HEK293 (cell line): ENCODE measurements around the gene TAS2R60.
"Not testable (repeated sequence)": the region's sequence is repeated elsewhere in the genome, so short reads cannot be mapped to it uniquely, and the experiment has no call there.

Experiments
- CTCF ChIA-PET: fragments of 350-600 bp; formaldehyde crosslinking; extraction: SDS; loops from one replicate; lab custom pipeline; 2021; ENCODE audit warnings: antibody characterized with exemption; lab: Yijun Ruan, JAX
- POLR2A ChIA-PET: fragments of 300-600 bp; formaldehyde crosslinking; extraction: SDS; loops from one replicate; lab custom pipeline; 2020; ENCODE audit warnings: antibody characterized with exemption, inconsistent platforms; lab: Yijun Ruan, JAX
- H3K27ac ChIP-seq: fragments of 200-500 bp; sonication (Bioruptor generic); 2 replicates; pipeline ENCODE4 v1.5.1; 2014; ENCODE audit warnings: low read depth, low read length, control low read depth, inconsistent platforms; ENCODE audit errors: extremely low read depth
- H3K36me3 ChIP-seq, 2 experiments: fragments of 200-500 bp in 1 of 2; sonication (Bioruptor generic) in 1 of 2; 1 replicate in 1 of 2; 2 replicates in 1 of 2; pipeline ENCODE4 v1.5.1; 2014 to 2017; ENCODE audit warnings: inconsistent platforms in 2 of 2, low read length in 2 of 2; ENCODE audit not compliant: control insufficient read depth in 2 of 2, insufficient read depth in 1 of 2
- H3K4me1 ChIP-seq: fragments of 200-500 bp; sonication (Bioruptor generic); 2 replicates; pipeline ENCODE4 v1.5.1; 2014; ENCODE audit warnings: mild to moderate bottlenecking, low read length, inconsistent platforms; ENCODE audit not compliant: control insufficient read depth, insufficient read depth
- H3K4me3 ChIP-seq: 2 replicates; pipeline ENCODE4 v1.5.1; 2011; ENCODE audit warnings: low read depth, mild to moderate bottlenecking, control low read depth, low read length, moderate library complexity
- H3K9me3 ChIP-seq: fragments of 200-500 bp; sonication (Bioruptor generic); 2 replicates; pipeline ENCODE4 v1.5.1; 2014; ENCODE audit warnings: low read depth, low read length, inconsistent platforms; ENCODE audit not compliant: control insufficient read depth, insufficient read depth
- SP2 ChIP-seq: fragments of 450-650 bp; formaldehyde crosslinking; IDR thresholded peaks from 2 replicates; pipeline ENCODE4 v1.5.1; 2016; ENCODE audit warnings: missing biosample characterization, missing genetic modification characterization
- YY1 ChIP-seq: fragments of 450-650 bp; formaldehyde crosslinking; IDR thresholded peaks from 2 replicates; pipeline ENCODE4 v1.5.1; 2018; ENCODE audit warnings: missing biosample characterization, missing genetic modification characterization
- ZNF174 ChIP-seq: fragments of 450-650 bp; formaldehyde crosslinking; IDR thresholded peaks from 2 replicates; pipeline ENCODE4 v1.5.0; 2017; ENCODE audit warnings: missing biosample characterization, mild to moderate bottlenecking, missing genetic modification characterization
- ZNF335 ChIP-seq: fragments of 450-650 bp; formaldehyde crosslinking; conservative IDR thresholded peaks from 2 replicates; pipeline ENCODE4 v1.5.1; 2016; ENCODE audit warnings: missing biosample characterization, missing genetic modification characterization
- ZNF48 ChIP-seq: fragments of 450-650 bp; formaldehyde crosslinking; IDR thresholded peaks from 2 replicates; pipeline ENCODE4 v1.5.1; 2016; ENCODE audit warnings: missing biosample characterization, missing genetic modification characterization
- ZNF530 ChIP-seq: fragments of 450-650 bp; formaldehyde crosslinking; IDR thresholded peaks from 2 replicates; pipeline ENCODE4 v1.5.1; 2016; ENCODE audit warnings: low read depth, missing biosample characterization, missing genetic modification characterization
- ZNF623 ChIP-seq: fragments of 450-650 bp; formaldehyde crosslinking; IDR thresholded peaks from 2 replicates; pipeline ENCODE4 v1.5.1; 2016; ENCODE audit warnings: missing biosample characterization, missing genetic modification characterization
- ZNF658 ChIP-seq: fragments of 450-650 bp; formaldehyde crosslinking; IDR thresholded peaks from 2 replicates; pipeline ENCODE4; 2016; ENCODE audit warnings: missing biosample characterization, missing genetic modification characterization
- ZSCAN23 ChIP-seq: fragments of 450-650 bp; formaldehyde crosslinking; IDR thresholded peaks from 2 replicates; pipeline ENCODE4 v1.5.1; 2016; ENCODE audit warnings: missing biosample characterization, missing genetic modification characterization
- TF ChIP-seq, protein P1 (sequence below): fragments of 450-650 bp; formaldehyde crosslinking; IDR thresholded peaks from 2 replicates; pipeline ENCODE4 v1.5.1; 2016; ENCODE audit warnings: missing biosample characterization, missing genetic modification characterization
- TF ChIP-seq, protein P2 (sequence below): sonication (generic); formaldehyde crosslinking; IDR thresholded peaks from 2 replicates; pipeline ENCODE4 v1.8.1; 2022; ENCODE audit warnings: mild to moderate bottlenecking, moderate library complexity, missing genetic modification reagents
- TF ChIP-seq, protein P3 (sequence below): fragments of 450-650 bp; formaldehyde crosslinking; IDR thresholded peaks from 2 replicates; pipeline ENCODE4 v1.5.1; 2016; ENCODE audit warnings: missing biosample characterization, missing genetic modification characterization
- TF ChIP-seq, protein P4 (sequence below): fragments of 450-650 bp; formaldehyde crosslinking; IDR thresholded peaks from 2 replicates; pipeline ENCODE4 v1.5.1; 2016; ENCODE audit warnings: missing biosample characterization, missing genetic modification characterization

TAS2R60 gene

DNA sequence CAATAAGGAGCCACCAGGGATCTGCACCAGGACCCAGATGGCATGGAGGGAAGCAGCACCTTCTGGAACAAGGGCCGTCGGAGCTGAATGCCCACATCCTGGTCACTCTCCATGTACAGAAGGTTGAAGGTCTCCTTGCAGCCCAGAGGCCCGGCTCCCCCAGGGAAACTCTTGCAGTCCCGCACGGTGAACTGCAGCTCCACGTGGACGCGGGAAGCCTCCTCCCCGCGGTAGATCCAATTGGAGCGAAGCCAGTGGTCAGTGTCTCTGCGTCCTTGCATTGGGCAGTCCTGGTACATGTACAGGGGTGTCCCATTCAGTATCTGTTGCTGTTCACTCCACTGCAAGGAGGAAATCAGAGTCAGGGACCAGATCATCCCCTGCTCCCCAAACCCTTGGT is 42.0 kb upstream of the TAS2R60 start:
- Histone ChIP-seq H3K4me3 (no peak overlapping the region), H3K27ac (no peak overlapping the region), H3K4me1 (no peaks in the 10 kb centered on the region), H3K9me3 (no peaks in the 10 kb centered on the region), H3K36me3 (no peaks in the 10 kb centered on the region)
- TF ChIP-seq, protein P1, sequence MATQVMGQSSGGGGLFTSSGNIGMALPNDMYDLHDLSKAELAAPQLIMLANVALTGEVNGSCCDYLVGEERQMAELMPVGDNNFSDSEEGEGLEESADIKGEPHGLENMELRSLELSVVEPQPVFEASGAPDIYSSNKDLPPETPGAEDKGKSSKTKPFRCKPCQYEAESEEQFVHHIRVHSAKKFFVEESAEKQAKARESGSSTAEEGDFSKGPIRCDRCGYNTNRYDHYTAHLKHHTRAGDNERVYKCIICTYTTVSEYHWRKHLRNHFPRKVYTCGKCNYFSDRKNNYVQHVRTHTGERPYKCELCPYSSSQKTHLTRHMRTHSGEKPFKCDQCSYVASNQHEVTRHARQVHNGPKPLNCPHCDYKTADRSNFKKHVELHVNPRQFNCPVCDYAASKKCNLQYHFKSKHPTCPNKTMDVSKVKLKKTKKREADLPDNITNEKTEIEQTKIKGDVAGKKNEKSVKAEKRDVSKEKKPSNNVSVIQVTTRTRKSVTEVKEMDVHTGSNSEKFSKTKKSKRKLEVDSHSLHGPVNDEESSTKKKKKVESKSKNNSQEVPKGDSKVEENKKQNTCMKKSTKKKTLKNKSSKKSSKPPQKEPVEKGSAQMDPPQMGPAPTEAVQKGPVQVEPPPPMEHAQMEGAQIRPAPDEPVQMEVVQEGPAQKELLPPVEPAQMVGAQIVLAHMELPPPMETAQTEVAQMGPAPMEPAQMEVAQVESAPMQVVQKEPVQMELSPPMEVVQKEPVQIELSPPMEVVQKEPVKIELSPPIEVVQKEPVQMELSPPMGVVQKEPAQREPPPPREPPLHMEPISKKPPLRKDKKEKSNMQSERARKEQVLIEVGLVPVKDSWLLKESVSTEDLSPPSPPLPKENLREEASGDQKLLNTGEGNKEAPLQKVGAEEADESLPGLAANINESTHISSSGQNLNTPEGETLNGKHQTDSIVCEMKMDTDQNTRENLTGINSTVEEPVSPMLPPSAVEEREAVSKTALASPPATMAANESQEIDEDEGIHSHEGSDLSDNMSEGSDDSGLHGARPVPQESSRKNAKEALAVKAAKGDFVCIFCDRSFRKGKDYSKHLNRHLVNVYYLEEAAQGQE: no peak
- TF ChIP-seq, protein P2, sequence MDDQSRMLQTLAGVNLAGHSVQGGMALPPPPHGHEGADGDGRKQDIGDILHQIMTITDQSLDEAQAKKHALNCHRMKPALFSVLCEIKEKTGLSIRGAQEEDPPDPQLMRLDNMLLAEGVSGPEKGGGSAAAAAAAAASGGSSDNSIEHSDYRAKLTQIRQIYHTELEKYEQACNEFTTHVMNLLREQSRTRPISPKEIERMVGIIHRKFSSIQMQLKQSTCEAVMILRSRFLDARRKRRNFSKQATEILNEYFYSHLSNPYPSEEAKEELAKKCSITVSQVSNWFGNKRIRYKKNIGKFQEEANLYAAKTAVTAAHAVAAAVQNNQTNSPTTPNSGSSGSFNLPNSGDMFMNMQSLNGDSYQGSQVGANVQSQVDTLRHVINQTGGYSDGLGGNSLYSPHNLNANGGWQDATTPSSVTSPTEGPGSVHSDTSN (CRISPR knock-in tag): no peak
- TF ChIP-seq, protein P3, sequence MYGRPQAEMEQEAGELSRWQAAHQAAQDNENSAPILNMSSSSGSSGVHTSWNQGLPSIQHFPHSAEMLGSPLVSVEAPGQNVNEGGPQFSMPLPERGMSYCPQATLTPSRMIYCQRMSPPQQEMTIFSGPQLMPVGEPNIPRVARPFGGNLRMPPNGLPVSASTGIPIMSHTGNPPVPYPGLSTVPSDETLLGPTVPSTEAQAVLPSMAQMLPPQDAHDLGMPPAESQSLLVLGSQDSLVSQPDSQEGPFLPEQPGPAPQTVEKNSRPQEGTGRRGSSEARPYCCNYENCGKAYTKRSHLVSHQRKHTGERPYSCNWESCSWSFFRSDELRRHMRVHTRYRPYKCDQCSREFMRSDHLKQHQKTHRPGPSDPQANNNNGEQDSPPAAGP (tag by site-specific recombination): no peak
- TF ChIP-seq ZSCAN23 (tag by site-specific recombination) (no peak), ZNF335 (no peak), YY1 (tag by site-specific recombination) (no peak), ZNF623 (tag by site-specific recombination) (no peak), ZNF48 (tag by site-specific recombination) (no peak), ZNF530 (tag by site-specific recombination) (no peak)
- CTCF ChIA-PET: interaction anchor here (0.5 to 1.6 kb wide), 3 partner anchors 11 to 393 kb away, joined by 3 to 7 read pairs (median 5); no protein-coding TSS in a partner anchor
- POLR2A ChIA-PET: interaction anchor here (0.7 to 0.9 kb wide), 2 partner anchors 9 kb away, joined by 6 to 7 read pairs; no protein-coding TSS in a partner anchor

DNA sequence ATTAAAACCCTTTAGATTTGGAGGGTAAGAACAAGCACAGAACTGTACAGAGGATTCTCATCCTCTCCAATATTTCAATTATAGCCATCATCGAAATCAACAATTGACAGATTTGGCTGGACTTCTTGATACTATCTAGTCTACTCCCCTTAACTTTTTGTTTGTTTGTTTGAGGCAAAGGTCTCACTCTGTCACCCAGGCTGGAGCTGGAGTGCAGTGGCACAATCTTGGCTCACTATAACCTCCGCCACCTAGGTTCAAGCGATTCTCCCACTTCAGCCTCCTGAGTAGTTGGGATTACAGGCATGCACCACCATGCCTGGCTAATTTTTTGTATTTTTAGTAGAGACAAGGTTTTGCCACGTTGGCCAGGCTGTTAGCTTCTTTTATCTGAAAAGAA is 41.0 kb upstream of the TAS2R60 start:
- not testable (repeated sequence) for H3K36me3 ChIP-seq, H3K4me1 ChIP-seq, H3K9me3 ChIP-seq, H3K4me3 ChIP-seq, H3K27ac ChIP-seq
- ChIA-PET CTCF (interaction anchor here (1.3 to 1.7 kb wide), 4 partner anchors 10 to 162 kb away, joined by 3 to 7 read pairs (median 4); no protein-coding TSS in a partner anchor), POLR2A (interaction anchor here (0.6 to 1.4 kb wide), 3 partner anchors 10 to 16 kb away, joined by 4 to 9 read pairs (median 7); no protein-coding TSS in a partner anchor)

DNA sequence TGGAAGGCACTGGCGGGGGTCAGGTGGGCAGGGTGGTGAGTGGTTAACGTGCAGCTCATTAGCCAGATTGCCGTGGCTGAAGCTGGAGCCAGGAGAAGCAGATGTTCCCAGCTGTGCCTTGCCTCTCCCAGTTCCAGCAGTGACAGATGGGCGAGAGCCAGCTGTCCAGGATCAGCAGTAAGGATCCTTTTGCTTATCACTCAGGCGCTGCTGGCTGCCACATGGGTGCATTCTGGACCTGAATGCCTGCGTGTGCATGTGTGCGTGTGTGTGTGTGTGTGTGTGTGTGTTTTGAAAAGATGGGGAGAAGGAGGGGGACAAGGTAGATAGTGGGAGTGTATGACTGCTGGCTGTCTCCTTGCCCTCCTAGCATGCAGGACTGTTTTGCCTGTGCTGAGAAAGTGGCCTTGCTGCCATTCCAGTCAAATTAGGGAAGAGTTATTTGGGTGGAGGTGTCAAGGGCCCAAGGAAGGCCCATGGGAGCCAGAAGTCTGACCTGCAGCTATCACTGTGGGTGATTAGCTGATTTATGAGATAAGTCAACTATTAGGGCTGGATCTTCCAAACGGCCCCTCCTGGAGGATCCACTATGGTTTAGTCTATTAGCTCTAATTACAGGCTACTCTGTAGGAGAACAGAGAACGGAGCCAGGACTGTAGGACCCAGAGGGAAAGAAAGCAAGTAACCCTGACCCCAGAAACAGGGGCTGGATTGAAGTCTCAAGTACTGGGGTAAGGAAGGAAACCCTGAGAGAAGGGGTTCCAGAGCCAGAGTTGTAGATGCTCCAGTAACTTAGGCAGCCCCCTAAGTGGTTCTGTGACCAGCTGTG is 37.9 kb upstream of the TAS2R60 start:
- CTCF ChIA-PET: interaction anchor here (0.6 to 3.6 kb wide), 8 partner anchors 11 to 1453 kb away, joined by 3 to 20 read pairs (median 4); partner anchors contain the start of gene FAM131B
- H3K36me3 ChIP-seq: no peaks in the 10 kb centered on the region

More for the DNA sequence above, 37.9 kb upstream of the TAS2R60 start:
- no peaks in the 10 kb centered on the region for H3K9me3 ChIP-seq
- H3K4me1 ChIP-seq: no peaks in the 10 kb centered on the region
- no peak for TF ChIP-seq ZNF174
- TF ChIP-seq ZNF658 (tag by site-specific recombination): no peak
- no peak for TF ChIP-seq SP2 (tag by site-specific recombination)
- TF ChIP-seq, protein P4, sequence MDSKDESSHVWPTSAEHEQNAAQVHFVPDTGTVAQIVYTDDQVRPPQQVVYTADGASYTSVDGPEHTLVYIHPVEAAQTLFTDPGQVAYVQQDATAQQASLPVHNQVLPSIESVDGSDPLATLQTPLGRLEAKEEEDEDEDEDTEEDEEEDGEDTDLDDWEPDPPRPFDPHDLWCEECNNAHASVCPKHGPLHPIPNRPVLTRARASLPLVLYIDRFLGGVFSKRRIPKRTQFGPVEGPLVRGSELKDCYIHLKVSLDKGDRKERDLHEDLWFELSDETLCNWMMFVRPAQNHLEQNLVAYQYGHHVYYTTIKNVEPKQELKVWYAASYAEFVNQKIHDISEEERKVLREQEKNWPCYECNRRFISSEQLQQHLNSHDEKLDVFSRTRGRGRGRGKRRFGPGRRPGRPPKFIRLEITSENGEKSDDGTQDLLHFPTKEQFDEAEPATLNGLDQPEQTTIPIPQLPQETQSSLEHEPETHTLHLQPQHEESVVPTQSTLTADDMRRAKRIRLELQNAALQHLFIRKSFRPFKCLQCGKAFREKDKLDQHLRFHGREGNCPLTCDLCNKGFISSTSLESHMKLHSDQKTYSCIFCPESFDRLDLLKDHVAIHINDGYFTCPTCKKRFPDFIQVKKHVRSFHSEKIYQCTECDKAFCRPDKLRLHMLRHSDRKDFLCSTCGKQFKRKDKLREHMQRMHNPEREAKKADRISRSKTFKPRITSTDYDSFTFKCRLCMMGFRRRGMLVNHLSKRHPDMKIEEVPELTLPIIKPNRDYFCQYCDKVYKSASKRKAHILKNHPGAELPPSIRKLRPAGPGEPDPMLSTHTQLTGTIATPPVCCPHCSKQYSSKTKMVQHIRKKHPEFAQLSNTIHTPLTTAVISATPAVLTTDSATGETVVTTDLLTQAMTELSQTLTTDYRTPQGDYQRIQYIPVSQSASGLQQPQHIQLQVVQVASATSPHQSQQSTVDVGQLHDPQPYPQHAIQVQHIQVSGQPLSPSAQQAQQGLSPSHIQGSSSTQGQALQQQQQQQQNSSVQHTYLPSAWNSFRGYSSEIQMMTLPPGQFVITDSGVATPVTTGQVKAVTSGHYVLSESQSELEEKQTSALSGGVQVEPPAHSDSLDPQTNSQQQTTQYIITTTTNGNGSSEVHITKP (tag by site-specific recombination): peak; percentile 33; the same call in 1 of the 2 replicates
- no peak for TF ChIP-seq ZNF530 (tag by site-specific recombination)
- TF ChIP-seq, all 188 proteins: peak for 1
- Histone ChIP-seq H3K27ac (no peak overlapping the region), H3K4me3 (no peak overlapping the region)
- POLR2A ChIA-PET: interaction anchor here (1.0 kb wide), 1 partner anchor 26 kb away, joined by 3 read pairs; no protein-coding TSS in a partner anchor
